ENCODE data around the gene PRDM7. TPM values are rescaled to one million over a fixed set of nuclear protein-coding genes. Genes with fewer than 3 reads are reported as not detected.

The PRDM7 gene
- total RNA-seq, 1 experiment from 2014 or later, result not detected

DNA sequence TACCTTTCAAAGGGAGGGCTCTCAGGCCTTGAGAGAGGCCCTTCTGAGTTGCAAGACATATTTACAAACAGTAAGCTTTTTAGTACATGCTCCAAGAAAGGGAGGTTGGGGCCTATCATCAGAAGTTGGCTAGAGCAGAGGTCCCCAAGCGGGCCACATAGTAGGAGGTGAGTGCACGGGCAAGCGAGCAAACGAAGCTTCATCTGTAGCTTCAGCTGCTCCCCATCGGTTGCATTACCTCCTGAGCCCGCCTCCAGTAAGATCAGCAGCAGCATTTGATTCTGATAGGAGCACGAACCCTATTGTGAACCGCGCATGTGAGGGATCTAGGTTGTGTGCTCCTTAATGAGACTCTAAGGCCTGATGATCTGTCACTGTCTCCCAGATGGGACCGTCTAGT lies 26.2 kb downstream of the PRDM7 start:
- no peaks in the 10 kb centered on the region; the same call in 1 of the 2 replicates for H3K9me3 ChIP-seq (replicated peaks)
- H3K27me3 ChIP-seq, result no peaks in the 10 kb centered on the region
- no peak for DNase-seq
- H3K27ac ChIP-seq, result no peak overlapping the region
- no peaks in the 10 kb centered on the region for H3K4me1 ChIP-seq
- H3K36me3 ChIP-seq, result no peaks in the 10 kb centered on the region
- H3K4me3 ChIP-seq, result no peak overlapping the region

DNA sequence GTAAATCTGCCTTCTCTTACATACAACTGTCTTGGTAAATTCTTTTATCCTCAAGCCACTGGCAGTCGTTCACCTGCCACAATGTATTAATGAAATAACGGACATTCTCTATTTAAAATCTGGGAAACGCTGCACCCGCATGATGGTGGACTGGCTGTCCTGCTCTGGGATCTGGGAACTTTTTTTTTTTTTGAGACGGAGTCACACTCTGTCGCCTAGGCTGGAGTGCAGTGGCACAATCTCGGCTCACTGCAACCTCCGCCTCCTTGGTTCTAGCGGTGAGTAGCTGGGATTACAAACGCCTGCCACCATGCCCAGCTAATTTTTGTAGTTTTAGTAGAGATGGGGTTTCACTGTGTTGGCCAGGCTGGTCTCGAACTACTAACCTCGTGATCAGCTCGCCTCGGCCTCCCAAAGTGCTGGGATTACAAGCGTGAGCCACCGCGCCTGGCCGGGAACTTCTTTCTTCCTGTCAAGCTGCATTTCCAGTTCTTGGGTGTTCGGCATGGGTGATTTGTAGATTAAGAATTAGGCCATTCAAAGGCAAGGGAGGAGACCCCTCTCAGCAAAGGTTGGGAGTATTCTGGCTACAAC lies 28.3 kb downstream of the PRDM7 start:
- no peaks in the 10 kb centered on the region for H3K27me3 ChIP-seq
- no peaks in the 10 kb centered on the region for H3K9me3 ChIP-seq (replicated peaks)
- H3K4me3 ChIP-seq, result no peak overlapping the region
- no peaks in the 10 kb centered on the region for H3K4me1 ChIP-seq
- H3K36me3 ChIP-seq, result no peaks in the 10 kb centered on the region
- DNase-seq, result no peak
- H3K27ac ChIP-seq, result no peak overlapping the region

DNA sequence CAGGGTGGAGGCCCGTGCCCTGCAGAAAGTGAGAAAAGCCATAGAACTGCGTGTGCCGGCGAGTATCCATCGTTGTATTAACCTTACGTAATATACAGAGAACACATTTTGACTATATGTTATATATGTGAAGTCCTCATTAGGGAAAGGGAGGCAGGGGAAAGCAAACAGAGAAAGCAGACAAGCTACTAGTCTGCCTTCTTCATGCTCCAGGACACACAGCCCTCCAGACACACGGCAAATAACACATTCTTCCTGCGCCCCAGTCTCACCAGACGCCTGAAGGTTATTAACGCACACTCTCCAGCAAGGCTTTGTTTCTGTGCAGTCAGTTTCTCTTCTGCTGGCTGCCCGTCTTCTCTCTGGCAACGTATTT lies 28.8 kb downstream of the PRDM7 start:
- no peaks in the 10 kb centered on the region for H3K9me3 ChIP-seq (replicated peaks)

DNA sequence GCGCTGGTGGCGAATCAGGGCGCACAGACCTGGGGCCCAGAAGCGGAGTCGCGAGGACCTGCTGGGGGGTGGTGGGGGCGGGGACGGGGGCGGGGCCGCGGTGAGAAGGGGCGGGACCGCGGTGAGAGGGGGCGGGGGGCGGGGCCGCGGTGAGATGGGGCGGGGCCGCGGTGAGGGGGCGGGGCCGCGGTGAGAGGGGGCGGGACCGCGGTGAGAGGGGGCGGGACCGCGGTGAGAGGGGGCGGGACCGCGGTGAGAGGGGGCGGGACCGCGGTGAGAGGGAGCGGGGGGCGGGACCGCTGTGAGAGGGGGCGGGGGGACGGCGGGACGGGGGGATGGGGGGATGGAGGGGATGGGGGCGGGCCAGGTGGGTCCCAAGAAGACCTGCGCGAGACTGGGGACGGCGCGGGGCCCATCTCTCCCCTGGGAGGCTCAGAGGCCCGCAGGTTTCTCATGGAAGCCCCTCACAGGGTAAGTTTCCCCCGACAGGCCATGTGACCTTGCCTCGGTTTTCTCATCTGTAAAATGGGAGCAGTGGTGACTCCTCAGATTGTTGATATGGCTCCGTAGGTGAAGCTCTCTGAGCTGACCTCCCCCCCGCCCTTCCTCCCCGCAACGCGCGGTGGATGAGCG lies 29.3 kb downstream of the PRDM7 start:
- Histone ChIP-seq H3K36me3 (no peaks in the 10 kb centered on the region), H3K4me3 (no peak overlapping the region), H3K9me3 (replicated peaks) (no peaks in the 10 kb centered on the region), H3K4me1 (no peaks in the 10 kb centered on the region), H3K27ac (no peak overlapping the region), H3K27me3 (no peaks in the 10 kb centered on the region)
- DNase-seq, result no peak

More for the DNA sequence above, 28.8 kb downstream of the PRDM7 start:
- no peaks in the 10 kb centered on the region for H3K36me3 ChIP-seq
- no peak overlapping the region for H3K4me3 ChIP-seq
- no peaks in the 10 kb centered on the region for H3K4me1 ChIP-seq
- no peak for DNase-seq
- no peak overlapping the region for H3K27ac ChIP-seq
- no peaks in the 10 kb centered on the region for H3K27me3 ChIP-seq

DNA sequence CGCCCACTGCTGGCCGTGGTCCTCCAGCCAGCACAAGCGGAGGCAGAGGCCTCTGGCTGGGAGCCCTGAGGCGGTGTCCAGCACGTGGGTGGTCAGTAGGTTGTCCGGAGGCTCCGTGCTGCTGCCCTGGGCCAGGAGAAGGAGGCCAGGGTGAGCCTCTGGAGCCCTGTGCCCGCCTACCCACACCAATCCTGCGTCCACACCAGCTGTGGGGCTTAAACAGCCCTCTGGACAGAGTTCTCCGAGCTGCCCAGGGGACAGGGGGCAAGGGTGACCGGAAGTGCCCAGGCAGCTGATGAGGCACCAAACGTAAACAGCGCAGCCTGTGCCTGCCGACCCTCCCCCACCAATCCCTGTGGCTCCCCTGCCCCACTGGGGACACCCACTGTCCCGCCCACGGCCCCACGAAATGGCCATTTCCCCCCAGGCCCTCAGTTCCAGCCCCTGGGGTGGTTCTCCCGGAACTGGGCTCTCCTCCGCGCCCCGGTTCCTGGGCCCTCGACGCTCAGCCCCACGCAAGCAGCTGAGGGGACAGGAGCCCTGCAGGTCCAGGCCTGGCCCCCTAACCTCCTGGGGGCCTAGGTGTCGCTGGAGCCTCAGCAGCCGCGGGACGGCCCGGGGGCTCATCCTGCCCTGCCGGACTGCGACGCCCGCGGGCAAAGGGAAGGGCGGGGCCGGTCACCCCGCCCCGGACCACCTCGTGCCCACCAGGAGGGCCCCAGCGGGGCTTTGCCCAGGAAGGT lies 30.0 kb downstream of the PRDM7 start:
- Histone ChIP-seq H3K9me3 (replicated peaks) (no peaks in the 10 kb centered on the region), H3K4me1 (no peaks in the 10 kb centered on the region), H3K4me3 (peak overlapping the region; percentile 23), H3K27me3 (no peaks in the 10 kb centered on the region), H3K27ac (peak overlapping the region; percentile 17; the same call in 1 of the 2 replicates), H3K36me3 (no peaks in the 10 kb centered on the region)
- DNase-seq, result peak in 1 of 2 experiments; percentile 69

DNA sequence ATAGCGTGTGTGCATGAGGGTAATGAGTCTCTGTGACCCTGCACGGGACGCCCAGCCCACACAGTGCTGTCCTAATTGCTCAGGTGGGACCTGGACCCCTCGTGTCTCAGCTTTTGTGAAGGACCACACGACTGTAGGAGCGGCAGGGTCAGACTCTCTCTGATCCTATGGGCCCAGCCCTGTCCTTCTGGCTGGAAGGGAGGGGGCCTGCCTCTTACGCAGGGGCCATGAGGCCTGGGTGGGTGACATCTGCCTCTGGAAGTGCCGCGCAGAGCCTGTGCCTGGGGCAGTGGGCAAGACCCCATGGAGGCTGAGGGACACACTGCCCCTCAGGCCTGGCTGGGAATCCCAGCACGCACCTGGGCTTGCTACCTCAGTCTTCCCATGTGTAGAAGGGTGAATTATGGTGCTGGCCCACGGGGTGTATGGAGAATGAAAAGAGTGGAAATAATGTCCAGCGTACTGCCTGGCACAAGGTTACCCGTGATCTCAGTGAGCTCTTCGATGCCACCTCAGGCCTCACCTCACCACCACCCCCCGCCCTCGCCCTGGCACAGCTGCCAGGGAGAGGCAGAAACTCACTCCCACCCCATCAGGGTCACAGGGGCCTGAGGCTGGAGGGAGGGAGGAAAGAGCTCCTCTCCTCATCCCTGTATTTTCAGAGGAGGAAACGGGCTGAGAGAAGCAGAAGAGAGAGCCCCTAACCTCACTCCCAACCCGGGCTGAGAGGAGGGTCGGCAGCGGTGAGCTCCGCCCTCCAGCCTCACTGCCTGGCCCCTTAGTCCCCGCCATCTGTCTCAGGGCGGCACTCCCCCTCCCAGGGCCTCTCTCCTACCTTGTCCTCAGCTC lies 30.8 kb downstream of the PRDM7 start:
- peak in 1 of 2 experiments; percentile 69 for DNase-seq
- Histone ChIP-seq H3K27ac (peak overlapping the region; percentile 17; the same call in 1 of the 2 replicates), H3K4me3 (peak overlapping the region; percentile 23), H3K27me3 (no peaks in the 10 kb centered on the region), H3K9me3 (replicated peaks) (no peaks in the 10 kb centered on the region), H3K4me1 (no peaks in the 10 kb centered on the region), H3K36me3 (no peaks in the 10 kb centered on the region)

DNA sequence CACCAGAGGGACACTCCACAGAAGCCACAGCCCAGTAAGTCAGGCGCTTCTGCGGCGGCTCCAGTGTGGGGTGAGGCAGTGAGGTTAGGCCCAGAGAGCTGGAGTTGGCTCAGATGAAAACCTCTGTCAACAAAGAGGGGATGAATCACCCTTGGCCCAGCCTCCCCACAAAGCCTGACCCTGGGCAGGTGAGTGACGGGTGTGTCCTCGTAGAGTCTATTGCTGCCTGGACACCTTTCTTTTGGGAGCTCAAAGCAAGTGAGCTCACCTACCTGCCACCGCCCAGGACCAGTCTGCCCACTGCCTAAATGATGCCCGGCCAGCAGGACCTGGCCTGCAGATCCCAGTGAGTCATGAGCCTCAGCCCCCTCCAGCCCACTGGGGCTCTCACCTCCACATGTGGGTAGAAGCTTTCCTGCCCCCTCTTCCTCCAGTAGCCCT lies 33.0 kb downstream of the PRDM7 start:
- Histone ChIP-seq H3K36me3 (no peaks in the 10 kb centered on the region), H3K9me3 (replicated peaks) (no peaks in the 10 kb centered on the region), H3K4me3 (no peak overlapping the region), H3K27me3 (no peaks in the 10 kb centered on the region), H3K4me1 (no peaks in the 10 kb centered on the region), H3K27ac (no peak overlapping the region)
- DNase-seq, result no peak

DNA sequence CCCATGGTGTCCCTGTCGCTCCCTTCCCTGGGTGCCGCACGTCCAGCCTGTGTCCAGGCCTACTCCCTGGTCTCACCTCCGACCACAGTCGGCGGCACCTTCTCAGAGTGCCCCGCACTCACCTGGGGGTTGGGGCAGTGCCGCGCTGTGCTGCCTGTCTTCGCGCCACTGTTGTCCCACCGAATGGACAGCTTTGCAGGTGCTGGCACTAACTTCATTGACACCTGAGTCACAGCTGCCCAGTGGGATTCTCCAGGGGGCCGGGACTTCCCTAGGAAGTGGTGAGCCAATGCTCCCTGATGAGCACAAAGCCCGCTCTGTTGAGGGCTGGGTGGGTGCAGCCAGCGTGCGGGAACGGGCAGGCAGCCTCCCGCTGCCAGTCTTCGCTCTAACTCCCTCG lies 33.6 kb downstream of the PRDM7 start:
- H3K36me3 ChIP-seq, result no peaks in the 10 kb centered on the region
- H3K4me1 ChIP-seq, result no peaks in the 10 kb centered on the region
- no peaks in the 10 kb centered on the region for H3K9me3 ChIP-seq (replicated peaks)
- no peak overlapping the region for H3K4me3 ChIP-seq
- H3K27ac ChIP-seq, result no peak overlapping the region
- no peak for DNase-seq
- no peaks in the 10 kb centered on the region for H3K27me3 ChIP-seq

DNA sequence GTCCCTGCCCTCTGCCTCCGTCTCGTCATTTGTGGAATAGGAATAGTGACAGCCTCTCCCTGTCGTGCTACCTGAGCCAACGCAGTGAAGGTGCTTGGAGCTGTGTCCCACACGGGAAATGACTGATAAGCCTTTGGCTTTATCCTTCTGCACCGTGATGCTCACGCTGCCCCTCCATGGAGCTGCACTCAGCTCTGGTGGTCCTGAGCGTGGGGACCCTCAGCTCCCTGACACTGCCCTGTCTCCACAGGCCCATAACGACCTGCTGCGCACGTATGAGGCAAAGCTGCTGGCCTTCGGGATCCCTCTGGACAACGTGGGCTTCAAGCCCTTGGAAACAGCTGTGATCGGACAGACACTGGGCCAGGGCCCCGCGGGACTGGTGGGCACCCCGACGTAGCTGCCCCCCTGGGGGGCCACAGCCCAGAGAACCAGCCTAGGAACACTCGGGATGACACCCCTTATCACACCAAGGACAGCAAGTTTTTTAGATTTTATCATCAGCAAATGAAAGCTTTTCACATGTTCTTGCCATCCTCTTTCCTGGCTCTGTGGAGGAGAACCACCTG lies 34.1 kb downstream of the PRDM7 start:
- Histone ChIP-seq H3K27me3 (no peaks in the 10 kb centered on the region), H3K27ac (no peak overlapping the region), H3K9me3 (replicated peaks) (no peaks in the 10 kb centered on the region), H3K4me1 (no peaks in the 10 kb centered on the region), H3K4me3 (no peak overlapping the region), H3K36me3 (no peaks in the 10 kb centered on the region)
- DNase-seq, result no peak

DNA sequence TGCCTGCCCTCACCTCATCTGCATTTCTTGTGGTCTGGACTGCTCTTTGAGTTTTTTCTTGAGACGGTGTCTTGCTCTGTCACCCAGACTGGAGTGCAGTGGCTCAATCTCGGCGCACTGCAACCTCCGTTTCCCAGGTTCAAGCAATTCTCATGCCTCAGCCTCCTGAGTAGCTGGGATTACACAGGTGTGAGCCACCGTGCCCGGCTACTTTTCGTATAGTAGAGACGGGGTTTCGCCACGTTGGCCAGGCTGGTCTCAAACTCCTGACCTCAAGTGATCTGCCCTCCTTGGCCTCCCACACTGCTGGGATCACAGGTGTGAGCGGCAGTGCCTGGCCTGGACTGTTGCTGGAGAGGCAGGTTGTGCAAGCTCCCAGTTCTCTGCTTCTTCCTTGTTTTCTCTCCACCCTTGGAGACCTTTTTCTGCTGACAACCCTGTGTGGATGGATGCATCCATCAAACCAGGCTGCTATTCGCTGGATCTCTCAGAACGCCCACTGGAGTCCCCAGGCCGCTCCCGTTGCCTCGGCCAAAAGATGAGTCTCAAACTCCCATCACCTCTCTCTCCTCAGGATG lies 35.1 kb downstream of the PRDM7 start:
- H3K9me3 ChIP-seq (replicated peaks), result no peaks in the 10 kb centered on the region
- no peaks in the 10 kb centered on the region for H3K4me1 ChIP-seq
- no peak overlapping the region for H3K4me3 ChIP-seq
- no peak for DNase-seq
- no peaks in the 10 kb centered on the region for H3K27me3 ChIP-seq
- no peak overlapping the region for H3K27ac ChIP-seq
- H3K36me3 ChIP-seq, result no peaks in the 10 kb centered on the region; the same call in 1 of the 2 replicates

DNA sequence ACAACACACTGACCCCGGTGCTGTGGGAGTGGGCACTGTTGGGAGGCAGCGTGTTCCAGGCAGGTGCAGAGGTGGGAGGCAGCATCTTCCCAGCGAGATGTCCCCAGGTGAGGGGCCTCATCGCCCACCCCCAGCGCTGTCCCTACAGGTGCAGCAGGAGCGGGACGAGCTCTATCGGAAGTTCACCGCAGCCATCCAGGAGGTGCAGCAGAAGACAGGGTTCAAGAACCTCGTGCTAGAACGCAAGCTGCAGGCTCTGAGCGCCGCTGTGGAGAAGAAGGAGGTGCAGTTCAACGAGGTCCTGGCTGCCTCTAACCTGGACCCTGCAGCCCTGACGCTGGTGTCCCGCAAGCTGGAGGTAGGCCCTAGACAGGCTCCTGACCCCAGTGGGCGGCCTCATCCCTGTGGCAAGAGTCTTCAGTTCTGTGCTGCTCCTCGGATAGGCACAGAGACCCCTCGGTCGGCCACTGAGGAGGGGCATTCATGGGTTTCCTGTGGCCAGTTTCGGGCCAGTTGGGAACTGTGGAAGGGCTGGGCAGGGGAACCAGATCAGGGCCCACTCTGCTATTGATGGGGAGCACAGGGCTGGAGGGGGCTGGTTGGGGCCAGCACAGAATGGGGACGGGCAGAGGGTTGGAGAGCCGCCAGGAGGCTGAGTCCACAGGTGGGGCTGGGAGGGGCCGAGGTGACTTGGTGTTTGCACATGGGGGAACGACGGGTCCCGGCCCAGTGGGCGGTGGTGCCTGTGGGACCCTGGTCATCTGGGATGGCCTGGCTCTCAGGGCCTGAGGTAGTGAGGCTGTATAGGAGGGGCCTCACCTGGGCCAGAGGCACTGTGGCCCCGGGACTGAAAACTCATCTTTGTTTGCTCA lies 36.7 kb downstream of the PRDM7 start:
- Histone ChIP-seq H3K4me1 (peaks cover 6% of the 10 kb centered on the region), H3K36me3 (peaks cover 8% of the 10 kb centered on the region), H3K9me3 (replicated peaks) (no peaks in the 10 kb centered on the region), H3K4me3 (no peak overlapping the region), H3K27ac (no peak overlapping the region), H3K27me3 (no peaks in the 10 kb centered on the region)
- no peak for DNase-seq

DNA sequence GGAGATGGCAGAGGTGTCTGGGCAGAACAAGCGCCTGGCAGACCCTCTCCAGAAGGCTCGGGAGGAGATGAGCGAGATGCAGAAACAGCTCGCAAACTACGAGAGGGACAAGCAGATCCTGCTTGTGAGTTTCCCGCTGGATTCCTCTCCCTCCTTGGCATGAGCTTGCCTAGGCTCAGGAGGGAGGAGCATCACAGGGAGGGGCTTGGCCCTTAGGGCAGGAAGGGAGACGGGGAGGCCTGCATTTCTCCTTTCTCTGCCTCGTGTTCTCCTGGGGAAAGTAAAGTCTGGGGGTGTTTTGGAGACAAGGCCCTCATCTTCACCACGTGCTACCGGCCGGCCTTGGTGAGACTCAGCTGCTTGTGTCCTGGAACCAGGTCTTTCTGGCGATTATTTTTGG lies 39.9 kb downstream of the PRDM7 start:
- DNase-seq, result no peak
- no peaks in the 10 kb centered on the region for H3K27me3 ChIP-seq
- peaks cover 10% of the 10 kb centered on the region for H3K4me1 ChIP-seq
- H3K36me3 ChIP-seq, result peaks cover 8% of the 10 kb centered on the region
- H3K4me3 ChIP-seq, result no peak overlapping the region
- H3K27ac ChIP-seq, result no peak overlapping the region
- H3K9me3 ChIP-seq (replicated peaks), result no peaks in the 10 kb centered on the region

DNA sequence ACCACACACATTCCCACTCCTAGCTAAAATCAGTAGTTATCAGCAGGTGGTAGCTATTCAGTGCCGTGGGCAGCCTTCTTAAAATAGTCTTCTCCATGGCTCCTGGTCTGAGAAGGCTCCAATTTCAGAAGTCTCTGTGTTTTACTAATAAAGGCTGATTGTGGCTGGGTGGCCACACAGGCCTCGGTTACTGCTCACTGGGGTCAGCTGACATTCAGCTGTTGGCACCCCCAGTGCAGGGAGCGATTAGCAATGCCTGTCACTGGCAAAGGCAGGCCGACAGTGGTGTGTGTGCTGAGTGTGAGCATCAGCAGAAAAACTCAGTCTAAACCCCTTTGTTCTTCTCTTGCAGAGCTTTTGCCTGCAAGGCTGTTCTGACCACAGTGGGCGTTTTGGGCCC lies 41.2 kb downstream of the PRDM7 start:
- Histone ChIP-seq H3K9me3 (replicated peaks) (no peaks in the 10 kb centered on the region), H3K4me3 (no peak overlapping the region), H3K27ac (peak overlapping the region; percentile 53), H3K4me1 (peaks cover 10% of the 10 kb centered on the region), H3K36me3 (peaks cover 8% of the 10 kb centered on the region), H3K27me3 (no peaks in the 10 kb centered on the region)
- peak; percentile 83 for DNase-seq

Data from SJCRH30 (cell line).